ENCODE measurements around the gene OR2AG1.

The OR2AG1 gene

GRCh38 chr11:6825231-6825744, 42.5 kb downstream of the OR2AG1 start (continued):
- TF ChIP-seq ZNF639 (tag by site-specific recombination; IDR thresholded peaks at IDR 0.05) (peak; percentile 67; the same call in 1 of the 2 replicates), ZNF37A (tag by site-specific recombination; IDR thresholded peaks at IDR 0.05) (no peak), ZNF610 (tag by site-specific recombination; IDR thresholded peaks at IDR 0.05; ENCODE audit: borderline replicate concordance) (no peak), BCL11A (tag by site-specific recombination; IDR thresholded peaks at IDR 0.05; ENCODE audit: low read depth) (no peak), YY1 (tag by site-specific recombination; IDR thresholded peaks at IDR 0.05) (no peak), SP3 (tag by site-specific recombination; IDR thresholded peaks at IDR 0.05) (peak; percentile 41; the same call in 1 of the 2 replicates), ZNF76 (tag by site-specific recombination; IDR thresholded peaks at IDR 0.05; ENCODE audit: borderline replicate concordance, low read depth) (no peak), ZNF677 (tag by site-specific recombination; IDR thresholded peaks at IDR 0.05) (no peak), BCL11B (tag by site-specific recombination; IDR thresholded peaks at IDR 0.05; ENCODE audit: low read depth) (no peak), ZNF48 (tag by site-specific recombination; IDR thresholded peaks at IDR 0.05) (no peak), WT1 (tag by site-specific recombination; IDR thresholded peaks at IDR 0.05) (no peak), ZNF423 (tag by site-specific recombination; IDR thresholded peaks at IDR 0.05) (no peak), REST (tag by site-specific recombination; IDR thresholded peaks at IDR 0.05) (no peak), ZNF548 (tag by site-specific recombination; IDR thresholded peaks at IDR 0.05) (no peak), ZNF488 (tag by site-specific recombination; IDR thresholded peaks at IDR 0.05) (no peak), ELK4 (IDR thresholded peaks at IDR 0.05; ENCODE audit: borderline replicate concordance, low read depth, low read length) (no peak), ZNF433 (tag by site-specific recombination; IDR thresholded peaks at IDR 0.05; ENCODE audit: low read depth) (no peak), ZNF658 (tag by site-specific recombination; IDR thresholded peaks at IDR 0.05) (no peak), ZNF510 (tag by site-specific recombination; IDR thresholded peaks at IDR 0.05; ENCODE audit: insufficient replicate concordance) (no peak), RBAK (tag by site-specific recombination; IDR thresholded peaks at IDR 0.05) (no peak), ZNF138 (tag by site-specific recombination; IDR thresholded peaks at IDR 0.05; ENCODE audit: borderline replicate concordance) (no peak), GFI1B (tag by site-specific recombination; IDR thresholded peaks at IDR 0.05) (0 out of 2 replicates have a peak, but pooled peaks have one; percentile 22), PRDM2 (tag by site-specific recombination; IDR thresholded peaks at IDR 0.05; ENCODE audit: borderline replicate concordance) (no peak), ZNF148 (tag by site-specific recombination; IDR thresholded peaks at IDR 0.05; ENCODE audit: borderline replicate concordance) (no peak)

Data from HEK293 (cell line).